ENCODE measurements around the gene RBM17. TPM values are rescaled to one million over a fixed set of nuclear protein-coding genes. Genes with fewer than 3 reads are reported as not detected.
"Not testable (repeated sequence)": the region's sequence is repeated elsewhere in the genome, so short reads cannot be mapped to it uniquely, and the experiment has no call there.

Gene RBM17
- polyA plus RNA-seq, 6 donors from 2014 or later, result 50.4 to 118 (median 89.6) TPM

DNA sequence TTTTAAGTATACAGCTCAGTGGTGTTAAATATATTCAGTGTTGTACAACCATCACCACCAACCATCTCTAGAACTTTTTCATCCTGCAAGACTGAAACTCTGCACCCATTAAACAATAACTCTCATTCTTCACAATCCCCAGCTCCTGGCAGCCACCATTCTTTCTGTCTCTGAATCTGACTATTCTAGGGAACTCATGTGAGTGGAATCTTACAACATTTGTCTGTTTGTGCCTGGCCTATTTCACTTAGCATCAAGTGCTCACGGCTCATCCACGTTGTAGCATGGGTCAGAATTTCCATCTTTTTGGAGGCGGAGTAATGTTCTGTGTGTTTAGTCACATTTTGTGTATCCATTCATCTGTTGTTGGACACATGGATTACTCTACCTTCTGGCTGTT is 73.1 kb downstream of the RBM17 start:
- peak overlapping the region in 1 of 6 donors; percentile 6 for H3K27ac Mint-ChIP-seq
- H3K27me3 Mint-ChIP-seq, result no peaks in the 10 kb centered on the region
- H3K4me1 Mint-ChIP-seq, result peaks cover 17 to 45% (median 42%) of the 10 kb centered on the region in 3 donors
- ATAC-seq (ENCODE audit: low read depth in 2 of 2) (no peak), DNase-seq (no peak)
- H3K36me3 Mint-ChIP-seq, result no peaks in the 10 kb centered on the region
- H3K4me3 Mint-ChIP-seq, result peak overlapping the region in 2 of 8 donors; percentile 22 to 94
- no peaks in the 10 kb centered on the region for H3K9me3 Mint-ChIP-seq

DNA sequence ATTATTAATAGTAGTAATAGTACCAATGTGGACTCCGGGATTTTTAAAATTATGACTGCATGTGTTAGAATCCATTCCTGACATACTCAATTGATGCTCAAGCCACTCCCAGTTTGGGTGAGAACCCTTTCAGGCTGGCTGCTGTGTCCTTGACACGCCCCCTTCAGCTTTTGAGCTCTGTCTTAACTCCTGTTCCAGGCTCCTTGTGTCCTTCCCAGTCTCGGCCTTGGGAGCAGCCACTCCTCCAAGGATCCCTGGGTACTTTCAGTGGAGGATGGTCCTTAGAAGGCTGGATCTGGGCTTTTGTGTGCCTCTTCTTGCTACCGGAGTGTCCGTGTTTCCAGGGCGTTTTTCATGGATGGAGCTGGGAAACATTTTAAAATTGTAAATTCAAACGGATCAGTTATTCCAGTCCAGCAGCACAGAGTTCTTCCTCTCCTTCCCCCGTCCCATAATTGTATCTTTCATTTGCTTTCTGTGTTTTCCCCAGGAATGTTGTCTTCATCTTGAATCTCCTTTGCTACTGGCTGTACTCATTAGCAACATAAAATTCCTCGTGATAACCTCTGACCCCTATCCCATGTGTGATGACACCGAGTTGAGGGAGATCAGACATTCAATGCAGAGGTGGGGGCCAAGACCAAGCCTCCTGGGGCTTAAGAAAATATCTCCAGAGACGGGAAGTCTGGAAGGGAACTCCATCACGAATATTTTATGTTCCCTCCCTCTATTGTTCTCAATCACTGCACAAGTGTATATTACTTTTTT is 73.9 kb downstream of the RBM17 start:
- H3K36me3 Mint-ChIP-seq, result peaks cover 0 to 4% of the 10 kb centered on the region in 2 donors
- no peak for ATAC-seq (ENCODE audit: low read depth in 2 of 2)
- DNase-seq, result no peak
- H3K4me3 Mint-ChIP-seq, result peak overlapping the region; percentile 71 to 94 (median 84)
- H3K27ac Mint-ChIP-seq, result peak overlapping the region; percentile 82 to 97 (median 88)
- H3K4me1 Mint-ChIP-seq, result peaks cover 23 to 54% (median 50%) of the 10 kb centered on the region in 3 donors
- no peaks in the 10 kb centered on the region for H3K9me3 Mint-ChIP-seq
- no peaks in the 10 kb centered on the region for H3K27me3 Mint-ChIP-seq

GRCh38 chr10:6163364-6164270 is 74.8 kb downstream of the RBM17 start:
- DNase-seq, result peak; percentile 92
- Mint-ChIP-seq H3K9me3 (no peaks in the 10 kb centered on the region), H3K4me1 (peaks cover 25 to 54% (median 52%) of the 10 kb centered on the region in 3 donors), H3K27me3 (no peaks in the 10 kb centered on the region), H3K36me3 (peaks cover 0 to 8% of the 10 kb centered on the region in 2 donors), H3K27ac (peak overlapping the region; percentile 92 to 99 (median 98)), H3K4me3 (peak overlapping the region; percentile 77 to 98 (median 96))
- peak; percentile 91 to 92 for ATAC-seq (ENCODE audit: low read depth in 2 of 2)

DNA sequence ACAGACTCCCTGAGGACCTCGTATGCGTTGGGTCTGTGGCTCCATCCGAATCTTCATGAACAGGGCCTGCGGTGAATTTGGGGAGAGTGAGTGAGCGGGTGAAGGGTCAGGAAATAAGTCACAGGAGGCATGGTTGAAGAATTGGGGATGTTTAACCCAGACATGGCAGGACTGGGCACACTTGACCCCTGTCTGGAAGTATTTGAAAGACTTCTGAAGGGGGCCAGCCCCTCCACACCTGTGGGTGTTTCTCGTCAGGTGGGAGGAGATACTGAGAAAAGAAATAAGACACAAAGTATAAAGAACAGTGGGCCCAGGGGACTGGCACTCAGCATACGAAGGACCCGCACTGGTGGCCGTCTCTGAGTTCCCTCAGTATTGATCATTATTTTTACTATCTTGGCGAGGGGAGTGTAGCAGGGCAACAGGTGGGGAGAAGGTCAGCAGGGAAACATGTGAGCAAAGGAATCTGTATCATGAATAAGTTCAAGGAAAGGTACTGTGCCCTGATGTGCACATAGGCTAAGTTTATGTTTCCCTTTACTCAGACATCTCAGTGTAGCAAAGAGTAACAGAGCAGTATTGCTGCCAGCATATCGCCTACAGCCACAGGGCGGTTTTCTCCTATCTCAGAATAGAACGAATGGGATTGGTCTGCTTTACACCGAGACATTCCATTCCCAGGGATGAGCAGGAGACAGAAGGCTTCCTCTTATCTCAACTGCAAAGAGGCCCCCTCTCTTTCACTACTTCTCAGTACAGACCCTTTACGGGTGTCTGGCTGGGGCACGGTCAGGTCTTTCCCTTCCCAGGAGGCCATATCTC is 75.6 kb downstream of the RBM17 start:
- ATAC-seq (ENCODE audit: low read depth in 2 of 2), result no peak
- H3K27me3 Mint-ChIP-seq, result no peaks in the 10 kb centered on the region

GRCh38 chr10:6165221-6165725 is 76.4 kb downstream of the RBM17 start:
- Mint-ChIP-seq H3K27me3 (no peaks in the 10 kb centered on the region), H3K9me3 (no peaks in the 10 kb centered on the region), H3K4me1 (peaks cover 31 to 70% (median 58%) of the 10 kb centered on the region in 3 donors), H3K4me3 (peak overlapping the region in 6 of 8 donors; percentile 64 to 97 (median 95)), H3K36me3 (peaks cover 0 to 8% of the 10 kb centered on the region in 2 donors), H3K27ac (peak overlapping the region; percentile 90 to 99 (median 98))
- DNase-seq, result no peak
- ATAC-seq (ENCODE audit: low read depth in 2 of 2), result no peak

More for the DNA sequence above, 75.6 kb downstream of the RBM17 start:
- H3K9me3 Mint-ChIP-seq, result no peaks in the 10 kb centered on the region
- H3K27ac Mint-ChIP-seq, result peak overlapping the region; percentile 92 to 99 (median 98)
- no peak for DNase-seq
- H3K4me3 Mint-ChIP-seq, result peak overlapping the region; percentile 77 to 98 (median 96)
- peaks cover 32 to 62% (median 54%) of the 10 kb centered on the region in 3 donors for H3K4me1 Mint-ChIP-seq
- peaks cover 0 to 8% of the 10 kb centered on the region in 2 donors for H3K36me3 Mint-ChIP-seq

DNA sequence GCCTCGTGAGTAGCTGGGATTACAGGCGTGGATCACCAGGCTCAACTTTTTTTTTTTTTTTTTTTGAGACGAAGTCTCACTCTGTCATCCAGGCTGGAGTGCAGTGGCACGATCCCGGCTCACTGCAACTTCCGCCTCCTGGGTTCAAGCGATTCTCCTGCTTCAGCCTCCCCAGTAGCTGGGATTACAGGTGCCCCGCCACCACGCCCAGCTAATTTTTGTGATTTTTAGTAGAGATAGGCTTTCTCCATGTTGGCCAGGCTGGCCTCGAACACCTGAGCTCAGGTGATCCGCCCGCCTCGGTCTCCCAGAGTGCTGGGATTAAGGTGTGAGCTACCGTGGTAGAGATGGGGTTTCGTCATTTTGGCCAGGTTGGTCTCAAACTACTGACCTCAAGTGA is 77.1 kb downstream of the RBM17 start:
- ATAC-seq (ENCODE audit: low read depth in 2 of 2); H3K27me3 Mint-ChIP-seq; DNase-seq; H3K36me3 Mint-ChIP-seq; H3K9me3 Mint-ChIP-seq: not testable (repeated sequence)
- Mint-ChIP-seq H3K4me1 (peaks cover 36 to 74% (median 63%) of the 10 kb centered on the region in 3 donors), H3K4me3 (peak overlapping the region in 4 of 8 donors; percentile 18 to 94 (median 46)), H3K27ac (peak overlapping the region in 5 of 6 donors; percentile 66 to 99 (median 92))

Other genes starting within 250 kb of the RBM17 start
- gene ANKRD16, start 199.1 kb upstream of the RBM17 start, polyA plus RNA-seq (ENCODE audit: low read depth in 6 of 6), result 1 to 10 TPM; 4.0 to 7.5 (median 5.7) TPM
- gene FBH1, start 198.8 kb upstream of the RBM17 start, polyA plus RNA-seq (ENCODE audit: low read depth in 6 of 6), result 100 to 1,000 TPM in 2 of 6 donors, 10 to 100 TPM in 4; 93.4 to 123 (median 95.2) TPM
- gene IL15RA, start 111.5 kb upstream of the RBM17 start, polyA plus RNA-seq (ENCODE audit: low read depth in 6 of 6), result 1 to 10 TPM in 3 of 6 donors, under 1 TPM in 2, not detected in 1; 0.94 to 2.3 (median 1.9) TPM
- gene IL2RA, start 26.7 kb upstream of the RBM17 start, polyA plus RNA-seq (ENCODE audit: low read depth in 6 of 6), result 1 to 10 TPM; 1.8 to 9.2 (median 4.7) TPM
- gene PFKFB3, start 113.9 kb downstream of the RBM17 start, polyA plus RNA-seq (ENCODE audit: low read depth in 6 of 6), result 1 to 10 TPM; 2.4 to 8.8 (median 3.3) TPM